A549 (cell line): Measurements from ENCODE around the gene KDM6B. TPM values are rescaled to one million over a fixed set of nuclear protein-coding genes. Genes with fewer than 3 reads are reported as not detected.
A peak's percentile ranks its signal among the peaks of the same experiment; 100 is the strongest.

ENCODE experiments used
- ATAC-seq, 2 experiments: fragments of 200-7000 bp in 1 of 2; fragments of >200 bp in 1 of 2; cut with Nextera tagmentation in 1 of 2; cut with Tn5 transposase in 1 of 2; 3 replicates each; pipeline versions ENCODE4 v1.8.0 to v1.9.1; 2018 to 2020; ENCODE audit warnings: mild to moderate bottlenecking in 1 of 2, moderate library complexity in 1 of 2
- CTCF ChIA-PET: fragments of 300-600 bp; sonication (Branson Sonifier 250); formaldehyde crosslinking; extraction: SDS; loops from one replicate; lab custom pipeline; 2021; ENCODE audit warnings: antibody characterized with exemption, inconsistent platforms; lab: Yijun Ruan, JAX
- POLR2A ChIA-PET: fragments of 350-600 bp; formaldehyde crosslinking; extraction: SDS; loops from one replicate; lab custom pipeline; 2021; ENCODE audit warnings: antibody characterized with exemption, inconsistent platforms; lab: Yijun Ruan, JAX
- DNase-seq, 2 experiments: peaks; one replicate each; pipeline versions ENCODE4 v3.0.0 to v3.0.0-alpha.2; 2011 to 2016; ENCODE audit warnings: low read depth in 1 of 2, low spot score in 1 of 2
- FAIRE-seq: peaks from 2 replicates; lab custom pipeline; 2011; peaks lifted over from hg19 to GRCh38; lab: Jason Lieb, UNC
- H3K27ac ChIP-seq, 2 experiments: fragments of >200 bp; sonication (Bioruptor Twin); formaldehyde crosslinking; 3 replicates each; pipeline ENCODE4 v1.5.1; 2016 to 2017
- H3K4me1 ChIP-seq: fragments of >200 bp; sonication (Bioruptor Twin); formaldehyde crosslinking; 3 replicates; pipeline ENCODE4 v1.6.1; 2016
- H3K4me2 ChIP-seq: fragments of >200 bp; sonication (Bioruptor Twin); formaldehyde crosslinking; 3 replicates; pipeline ENCODE4 v1.6.1; 2016
- H3K4me3 ChIP-seq: fragments of >200 bp; sonication (Bioruptor Twin); formaldehyde crosslinking; 3 replicates; pipeline ENCODE4 v1.5.1; 2016
- H3K9me3 ChIP-seq: fragments of >200 bp; sonication (Bioruptor Twin); formaldehyde crosslinking; 3 replicates; pipeline ENCODE4 v1.6.1; 2016
- BHLHE40 ChIP-seq: IDR thresholded peaks from 2 replicates; pipeline ENCODE4 v1.6.1; 2012; ENCODE audit warnings: low read depth, low read length, inconsistent platforms
- CBX8 ChIP-seq: fragments of 200-600 bp; sonication (generic); IDR thresholded peaks from 2 replicates; pipeline ENCODE4 v1.6.1; 2016
- EHMT2 ChIP-seq: fragments of 200-600 bp; sonication (generic); IDR thresholded peaks from 2 replicates; pipeline ENCODE4 v1.6.1; 2016; ENCODE audit warnings: antibody characterized with exemption, low read depth, mild to moderate bottlenecking, moderate library complexity
- ESRRA ChIP-seq: fragments of 150-350 bp; IDR thresholded peaks from 2 replicates; pipeline ENCODE4 v1.6.1; 2014; ENCODE audit warnings: mild to moderate bottlenecking, low read length, borderline replicate concordance
- GATA3 ChIP-seq: IDR thresholded peaks from 2 replicates; pipeline ENCODE4 v1.6.1; 2012; ENCODE audit warnings: borderline replicate concordance
- HEYL ChIP-seq: fragments of 250-450 bp; sonication (Bioruptor Pico); IDR thresholded peaks from 2 replicates; pipeline ENCODE4 v1.8.0; 2021; ENCODE audit warnings: mild to moderate bottlenecking, moderate library complexity
- NFE2L2 ChIP-seq: fragments of 150-350 bp; conservative IDR thresholded peaks from 2 replicates; pipeline ENCODE4 v1.6.1; 2014; ENCODE audit warnings: low read length
- NR3C1 ChIP-seq: fragments of >200 bp; sonication (Bioruptor Twin); formaldehyde crosslinking; IDR thresholded peaks from 3 replicates; pipeline ENCODE4 v1.6.1; 2017
- PHF8 ChIP-seq: fragments of 200-600 bp; sonication (generic); IDR thresholded peaks from 2 replicates; pipeline ENCODE4 v1.6.1; 2016; ENCODE audit warnings: low read depth, mild to moderate bottlenecking, antibody characterized with exemption, moderate library complexity, borderline replicate concordance
- RARB ChIP-seq: fragments of 250-450 bp; sonication (Bioruptor Pico); IDR thresholded peaks from 2 replicates; pipeline ENCODE4 v1.8.0; 2021; ENCODE audit warnings: mild to moderate bottlenecking, moderate library complexity
- RFX5 ChIP-seq: fragments of 450-650 bp; IDR thresholded peaks from 2 replicates; pipeline ENCODE4 v1.7.1; 2014; ENCODE audit warnings: antibody characterized with exemption, mild to moderate bottlenecking, moderate library complexity
- RNF2 ChIP-seq: fragments of 200-600 bp; sonication (generic); IDR thresholded peaks from 2 replicates; pipeline ENCODE4 v1.6.1; 2016; ENCODE audit warnings: low read depth, mild to moderate bottlenecking, antibody characterized with exemption, moderate library complexity, borderline replicate concordance
- TFCP2L1 ChIP-seq: fragments of 250-450 bp; sonication (Bioruptor Pico); IDR thresholded peaks from 2 replicates; pipeline ENCODE4 v1.5.0; 2021; ENCODE audit warnings: mild to moderate bottlenecking
- TP53 ChIP-seq: fragments of 250-450 bp; sonication (Bioruptor Pico); IDR thresholded peaks from 2 replicates; pipeline ENCODE4 v1.5.0; 2021; ENCODE audit warnings: mild to moderate bottlenecking, moderate library complexity
- ZC3H11A ChIP-seq: fragments of 450-650 bp; IDR thresholded peaks from 2 replicates; pipeline ENCODE4 v1.6.1; 2014; ENCODE audit warnings: antibody characterized with exemption, mild to moderate bottlenecking
- ZFP36 ChIP-seq: fragments of 450-650 bp; IDR thresholded peaks from 2 replicates; pipeline ENCODE4 v1.6.1; 2014; ENCODE audit warnings: borderline replicate concordance; ENCODE audit not compliant: partially characterized antibody
- WGBS: methylation state at CpG from one replicate; pipeline ENCODE4 v1.1.6; 2017; ENCODE audit errors: missing lambda C conversion rate; 5-methylcytosine and 5-hydroxymethylcytosine counted together
- polyA plus RNA-seq, 4 experiments: library from polyadenylated mRNA; depleted of rRNA in 3 of 4; stranded (reverse); fragments of >200 nt; fragmentation: RNase III in 1 of 4; extraction: RNeasy Plus Mini Kit Qiagen cat#74134 plus additional on column Dnase treatment in 1 of 4; gene quantifications; 2 replicates in 3 of 4; 3 replicates in 1 of 4; pipeline ENCODE4 v1.2.3, GENCODE V29; 2011 to 2017
- TF ChIP-seq, protein P1 (sequence below): IDR thresholded peaks from 2 replicates; pipeline ENCODE4 v1.6.1; 2012
- TF ChIP-seq, protein P2 (sequence below): fragments of >200 bp; sonication (Bioruptor Twin); formaldehyde crosslinking; IDR thresholded peaks from 3 replicates; pipeline ENCODE4 v1.5.1; 2016
- TF ChIP-seq, protein P3 (sequence below): fragments of >200 bp; sonication (Bioruptor Twin); formaldehyde crosslinking; IDR thresholded peaks from 3 replicates; pipeline ENCODE4 v1.6.1; 2016
- TF ChIP-seq, protein P4 (sequence below): IDR thresholded peaks from 2 replicates; pipeline ENCODE4 v1.6.1; 2012; ENCODE audit warnings: low read depth, borderline replicate concordance
- TF ChIP-seq, protein P5 (sequence below): fragments of 250-450 bp; sonication (Bioruptor Pico); IDR thresholded peaks from 2 replicates; pipeline ENCODE4 v1.5.0; 2020; ENCODE audit warnings: low read depth, mild to moderate bottlenecking, moderate library complexity
- TF ChIP-seq, protein P6 (sequence below): fragments of 150-350 bp; IDR thresholded peaks from 2 replicates; pipeline ENCODE4 v1.6.1; 2014; ENCODE audit warnings: low read depth, mild to moderate bottlenecking, low read length
- TF ChIP-seq, protein P7 (sequence below): IDR thresholded peaks from 2 replicates; pipeline ENCODE4 v1.6.1; 2012

Gene KDM6B
- polyA plus RNA-seq, 2 of the 4 experiments (the other 2 are of a cell fraction): 1.3 to 8.8 TPM

DNA sequence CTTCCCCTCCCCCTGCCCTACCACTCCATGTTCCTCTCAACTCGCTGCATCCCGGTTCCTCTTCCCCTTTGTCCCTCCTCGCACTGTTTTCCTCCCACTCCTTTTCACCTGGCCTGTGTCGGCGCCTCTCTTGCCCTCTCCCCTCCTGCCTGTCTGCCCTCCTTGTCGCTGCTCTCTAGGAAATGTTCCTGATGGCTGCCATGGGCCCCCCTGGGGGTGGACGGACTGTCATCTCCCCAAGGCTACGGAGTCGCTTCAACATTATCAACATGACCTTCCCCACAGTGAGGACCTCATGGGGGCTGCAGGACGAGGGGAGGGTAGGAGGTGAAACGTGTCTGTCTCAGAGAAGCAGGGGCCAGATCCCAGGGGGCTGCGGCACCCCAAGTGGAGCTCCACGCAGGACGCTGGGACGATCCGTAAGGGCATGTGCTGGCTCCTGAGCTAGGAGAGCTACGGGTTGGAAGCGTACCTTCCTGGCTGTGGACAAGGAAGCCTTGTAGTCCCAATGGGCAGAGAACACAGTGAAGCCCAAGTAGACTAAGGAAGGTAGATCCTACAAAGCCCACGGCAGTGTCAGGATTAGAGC, 39.8 kb upstream of the KDM6B start:
- Histone ChIP-seq H3K4me2 (no peak overlapping the region), H3K4me3 (no peak overlapping the region), H3K4me1 (no peaks in the 10 kb centered on the region), H3K9me3 (no peaks in the 10 kb centered on the region), H3K27ac (no peak overlapping the region)
- CTCF ChIA-PET: interaction anchor here (0.6 to 2.0 kb wide), 6 partner anchors 8 to 142 kb away, joined by 3 to 8 read pairs (median 4); no protein-coding TSS in a partner anchor
- DNase-seq (no peak), FAIRE-seq (no peak), ATAC-seq (no peak)
- TF ChIP-seq, protein P1, sequence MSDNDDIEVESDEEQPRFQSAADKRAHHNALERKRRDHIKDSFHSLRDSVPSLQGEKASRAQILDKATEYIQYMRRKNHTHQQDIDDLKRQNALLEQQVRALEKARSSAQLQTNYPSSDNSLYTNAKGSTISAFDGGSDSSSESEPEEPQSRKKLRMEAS: no peak
- TF ChIP-seq, protein P2, sequence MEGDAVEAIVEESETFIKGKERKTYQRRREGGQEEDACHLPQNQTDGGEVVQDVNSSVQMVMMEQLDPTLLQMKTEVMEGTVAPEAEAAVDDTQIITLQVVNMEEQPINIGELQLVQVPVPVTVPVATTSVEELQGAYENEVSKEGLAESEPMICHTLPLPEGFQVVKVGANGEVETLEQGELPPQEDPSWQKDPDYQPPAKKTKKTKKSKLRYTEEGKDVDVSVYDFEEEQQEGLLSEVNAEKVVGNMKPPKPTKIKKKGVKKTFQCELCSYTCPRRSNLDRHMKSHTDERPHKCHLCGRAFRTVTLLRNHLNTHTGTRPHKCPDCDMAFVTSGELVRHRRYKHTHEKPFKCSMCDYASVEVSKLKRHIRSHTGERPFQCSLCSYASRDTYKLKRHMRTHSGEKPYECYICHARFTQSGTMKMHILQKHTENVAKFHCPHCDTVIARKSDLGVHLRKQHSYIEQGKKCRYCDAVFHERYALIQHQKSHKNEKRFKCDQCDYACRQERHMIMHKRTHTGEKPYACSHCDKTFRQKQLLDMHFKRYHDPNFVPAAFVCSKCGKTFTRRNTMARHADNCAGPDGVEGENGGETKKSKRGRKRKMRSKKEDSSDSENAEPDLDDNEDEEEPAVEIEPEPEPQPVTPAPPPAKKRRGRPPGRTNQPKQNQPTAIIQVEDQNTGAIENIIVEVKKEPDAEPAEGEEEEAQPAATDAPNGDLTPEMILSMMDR: no peak
- no peak for TF ChIP-seq GATA3
- TF ChIP-seq, protein P3, sequence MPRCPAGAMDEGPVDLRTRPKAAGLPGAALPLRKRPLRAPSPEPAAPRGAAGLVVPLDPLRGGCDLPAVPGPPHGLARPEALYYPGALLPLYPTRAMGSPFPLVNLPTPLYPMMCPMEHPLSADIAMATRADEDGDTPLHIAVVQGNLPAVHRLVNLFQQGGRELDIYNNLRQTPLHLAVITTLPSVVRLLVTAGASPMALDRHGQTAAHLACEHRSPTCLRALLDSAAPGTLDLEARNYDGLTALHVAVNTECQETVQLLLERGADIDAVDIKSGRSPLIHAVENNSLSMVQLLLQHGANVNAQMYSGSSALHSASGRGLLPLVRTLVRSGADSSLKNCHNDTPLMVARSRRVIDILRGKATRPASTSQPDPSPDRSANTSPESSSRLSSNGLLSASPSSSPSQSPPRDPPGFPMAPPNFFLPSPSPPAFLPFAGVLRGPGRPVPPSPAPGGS: no peak
- TF ChIP-seq ZFP36: no peak
- no peak for TF ChIP-seq HEYL
- TF ChIP-seq RFX5: no peak
- TF ChIP-seq, protein P4, sequence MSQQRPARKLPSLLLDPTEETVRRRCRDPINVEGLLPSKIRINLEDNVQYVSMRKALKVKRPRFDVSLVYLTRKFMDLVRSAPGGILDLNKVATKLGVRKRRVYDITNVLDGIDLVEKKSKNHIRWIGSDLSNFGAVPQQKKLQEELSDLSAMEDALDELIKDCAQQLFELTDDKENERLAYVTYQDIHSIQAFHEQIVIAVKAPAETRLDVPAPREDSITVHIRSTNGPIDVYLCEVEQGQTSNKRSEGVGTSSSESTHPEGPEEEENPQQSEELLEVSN: no peak
- no peak for TF ChIP-seq BHLHE40
- WGBS: 67% methylated on average over 19 of the region's 19 CpGs
- POLR2A ChIA-PET: no interaction called here

DNA sequence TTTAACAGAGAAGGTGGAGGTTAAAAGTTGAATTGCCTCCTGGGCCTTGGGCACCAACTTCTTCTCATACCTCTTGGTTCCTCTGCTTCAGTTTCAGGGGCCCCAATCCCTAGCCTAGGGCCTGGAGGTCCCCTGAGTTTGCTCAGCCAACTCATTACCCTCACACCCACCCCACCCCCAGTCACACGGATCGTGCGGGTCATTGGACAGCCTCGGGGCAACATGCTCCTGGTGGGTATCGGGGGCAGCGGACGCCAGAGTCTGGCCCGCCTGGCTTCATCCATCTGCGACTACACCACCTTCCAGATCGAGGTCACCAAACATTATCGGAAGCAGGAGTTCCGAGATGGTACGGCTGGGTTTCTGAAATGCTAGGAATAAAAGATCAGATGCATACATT, 36.0 kb upstream of the KDM6B start:
- no peaks in the 10 kb centered on the region for H3K9me3 ChIP-seq
- ATAC-seq: no peak; a peak in 1 of 6 replicates
- 73% methylated on average over 13 of the region's 13 CpGs for WGBS
- TF ChIP-seq NR3C1 (no peak), RNF2 (no peak), PHF8 (no peak), RARB (CRISPR knock-in tag) (no peak), ZC3H11A (no peak)
- TF ChIP-seq, protein P5, sequence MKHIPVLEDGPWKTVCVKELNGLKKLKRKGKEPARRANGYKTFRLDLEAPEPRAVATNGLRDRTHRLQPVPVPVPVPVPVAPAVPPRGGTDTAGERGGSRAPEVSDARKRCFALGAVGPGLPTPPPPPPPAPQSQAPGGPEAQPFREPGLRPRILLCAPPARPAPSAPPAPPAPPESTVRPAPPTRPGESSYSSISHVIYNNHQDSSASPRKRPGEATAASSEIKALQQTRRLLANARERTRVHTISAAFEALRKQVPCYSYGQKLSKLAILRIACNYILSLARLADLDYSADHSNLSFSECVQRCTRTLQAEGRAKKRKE (CRISPR knock-in tag): no peak
- TF ChIP-seq, all 56 proteins: peak for 0
- no peak overlapping the region for H3K27ac ChIP-seq
- no peak overlapping the region for H3K4me3 ChIP-seq
- FAIRE-seq: no peak
- CTCF ChIA-PET: interaction anchor here (0.6 to 1.6 kb wide), 6 partner anchors 8 to 45 kb away, joined by 3 to 5 read pairs (median 3); no protein-coding TSS in a partner anchor
- no peak overlapping the region for H3K4me2 ChIP-seq
- H3K4me1 ChIP-seq: no peaks in the 10 kb centered on the region
- no peak for DNase-seq
- POLR2A ChIA-PET: no interaction called here

DNA sequence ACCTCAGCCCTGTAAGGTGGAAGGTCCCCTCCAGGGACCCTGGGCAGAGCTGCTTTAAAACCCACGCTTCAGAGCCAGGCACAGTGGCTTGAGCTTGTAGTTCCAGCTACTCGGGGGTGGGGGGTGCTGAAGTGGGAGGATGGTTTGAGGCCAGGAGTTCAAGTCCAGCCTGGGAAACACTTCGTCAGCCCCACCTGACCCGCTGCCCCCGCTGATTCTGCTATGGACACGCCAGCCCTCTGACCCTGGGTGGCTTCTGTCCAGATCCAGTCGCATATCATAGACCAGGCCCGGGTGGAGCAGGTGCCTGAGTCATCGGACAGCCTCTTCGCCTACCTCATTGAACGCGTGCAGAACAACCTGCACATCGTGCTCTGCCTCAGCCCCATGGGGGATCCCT, 35.2 kb upstream of the KDM6B start:
- no peaks in the 10 kb centered on the region for H3K9me3 ChIP-seq
- no peak overlapping the region for H3K4me2 ChIP-seq
- FAIRE-seq (no peak), ATAC-seq (0 out of 6 replicates have a peak, but pooled peaks of 1 of the 2 experiments have one; percentile 20), DNase-seq (no peak)
- CTCF ChIA-PET: interaction anchor here (1.0 to 2.3 kb wide), 5 partner anchors 8 to 55 kb away, joined by 3 to 11 read pairs (median 4); no protein-coding TSS in a partner anchor
- WGBS: 58% methylated on average over 13 of the region's 13 CpGs
- H3K27ac ChIP-seq: no peak overlapping the region
- POLR2A ChIA-PET: no interaction called here
- H3K4me3 ChIP-seq: no peak overlapping the region
- no peaks in the 10 kb centered on the region for H3K4me1 ChIP-seq
- TF ChIP-seq, protein P6, sequence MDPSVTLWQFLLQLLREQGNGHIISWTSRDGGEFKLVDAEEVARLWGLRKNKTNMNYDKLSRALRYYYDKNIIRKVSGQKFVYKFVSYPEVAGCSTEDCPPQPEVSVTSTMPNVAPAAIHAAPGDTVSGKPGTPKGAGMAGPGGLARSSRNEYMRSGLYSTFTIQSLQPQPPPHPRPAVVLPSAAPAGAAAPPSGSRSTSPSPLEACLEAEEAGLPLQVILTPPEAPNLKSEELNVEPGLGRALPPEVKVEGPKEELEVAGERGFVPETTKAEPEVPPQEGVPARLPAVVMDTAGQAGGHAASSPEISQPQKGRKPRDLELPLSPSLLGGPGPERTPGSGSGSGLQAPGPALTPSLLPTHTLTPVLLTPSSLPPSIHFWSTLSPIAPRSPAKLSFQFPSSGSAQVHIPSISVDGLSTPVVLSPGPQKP: no peak
- TF ChIP-seq TP53 (no peak), GATA3 (no peak), NFE2L2 (no peak), PHF8 (no peak), CBX8 (no peak), TFCP2L1 (CRISPR knock-in tag) (no peak), EHMT2 (no peak), ESRRA (no peak)
- TF ChIP-seq, protein P3: no peak
- TF ChIP-seq, protein P4: no peak
- TF ChIP-seq, protein P7, sequence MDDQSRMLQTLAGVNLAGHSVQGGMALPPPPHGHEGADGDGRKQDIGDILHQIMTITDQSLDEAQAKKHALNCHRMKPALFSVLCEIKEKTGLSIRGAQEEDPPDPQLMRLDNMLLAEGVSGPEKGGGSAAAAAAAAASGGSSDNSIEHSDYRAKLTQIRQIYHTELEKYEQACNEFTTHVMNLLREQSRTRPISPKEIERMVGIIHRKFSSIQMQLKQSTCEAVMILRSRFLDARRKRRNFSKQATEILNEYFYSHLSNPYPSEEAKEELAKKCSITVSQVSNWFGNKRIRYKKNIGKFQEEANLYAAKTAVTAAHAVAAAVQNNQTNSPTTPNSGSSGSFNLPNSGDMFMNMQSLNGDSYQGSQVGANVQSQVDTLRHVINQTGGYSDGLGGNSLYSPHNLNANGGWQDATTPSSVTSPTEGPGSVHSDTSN: no peak
